ENCODE measurements around the gene NDST3. TPM values are rescaled to one million over a fixed set of nuclear protein-coding genes. Genes with fewer than 3 reads are reported as not detected.

The NDST3 gene
- total RNA-seq, 1 experiment from 2014 or later, result 0.70 TPM

- H3K27me3 Mint-ChIP-seq (ENCODE audit: low read depth), result no peaks in the 10 kb centered on the region
- Histone ChIP-seq H3K23me2 (ENCODE audit: insufficient read length, low read depth, low read length, poor library complexity, severe bottlenecking) (no peaks in the 10 kb centered on the region), H3K4me1 (ENCODE audit: insufficient read depth, low read length) (no peaks in the 10 kb centered on the region; the same call in 1 of the 2 replicates), H3K27me3 (ENCODE audit: insufficient read depth, low read length) (no peaks in the 10 kb centered on the region), H3K27ac (ENCODE audit: insufficient read length, low read depth, low read length) (no peak overlapping the region), H3K4ac (ENCODE audit: low read depth, low read length) (no peak overlapping the region), H3K79me2 (ENCODE audit: insufficient read depth, low read length) (no peaks in the 10 kb centered on the region), H2BK5ac (ENCODE audit: insufficient read length, low read length) (no peak overlapping the region), H3K14ac (ENCODE audit: insufficient read depth, low read length) (no peak overlapping the region), H3K79me1 (ENCODE audit: insufficient read depth, low read depth, low read length, poor library complexity, severe bottlenecking) (no peaks in the 10 kb centered on the region), H3K4me2 (ENCODE audit: insufficient read depth, insufficient read length, low read length) (no peak overlapping the region), H2BK120ac (ENCODE audit: low read depth, low read length, poor library complexity, severe bottlenecking) (no peak overlapping the region), H2AK5ac (ENCODE audit: insufficient read length, low read length) (no peak overlapping the region), H2BK20ac (ENCODE audit: low read depth, low read length, poor library complexity, severe bottlenecking) (no peak overlapping the region), H4K5ac (ENCODE audit: insufficient read length, low read depth, low read length) (no peak overlapping the region), H4K91ac (ENCODE audit: insufficient read length, low read depth, low read length) (no peak overlapping the region), H4K8ac (replicated peaks; ENCODE audit: insufficient read length, low read depth, low read length) (no peak overlapping the region), H3K9me3 (ENCODE audit: control insufficient read depth, low read depth, low read length) (no peaks in the 10 kb centered on the region), H3K56ac (ENCODE audit: insufficient read length, low read depth, low read length) (no peak overlapping the region), H3T11ph (ENCODE audit: low read length) (no peak overlapping the region), H3K18ac (ENCODE audit: insufficient read length, low read depth, low read length) (no peak overlapping the region), H4K20me1 (ENCODE audit: control insufficient read depth, insufficient read depth, insufficient read length) (no peaks in the 10 kb centered on the region), H2BK12ac (ENCODE audit: insufficient read length, low read depth, low read length) (no peak overlapping the region), H3K23ac (ENCODE audit: insufficient read length, low read depth, low read length) (no peak overlapping the region), H3K9ac (ENCODE audit: extremely low read depth, insufficient read length, low read length) (no peak overlapping the region), H2BK15ac (ENCODE audit: low read depth, low read length) (no peak overlapping the region), H2AFZ (ENCODE audit: low read length) (no peak overlapping the region)
- H3K9me3 Mint-ChIP-seq, result peaks cover 2% of the 10 kb centered on the region in 2 experiments; a peak in 3 of 5 replicates
- H3K36me3 Mint-ChIP-seq (ENCODE audit: insufficient read depth in 1 of 3, low read depth in 3 of 3), result 0 out of 7 replicates have a peak, but pooled peaks cover 0 to 3% (median 0%) of the 10 kb centered on the region in 3 experiments
- TF ChIP-seq CTCF (conservative IDR thresholded peaks at IDR 0.05), result no peak
- DNase-seq, result no peak
- peaks cover 7 to 9% of the 10 kb centered on the region in 2 experiments for H3K4me1 Mint-ChIP-seq
- H3K4me3 Mint-ChIP-seq, result no peak overlapping the region
- no peak overlapping the region for H3K27ac Mint-ChIP-seq
These were observed 47.1 kb downstream of the NDST3 start for GRCh38 chr4:118081434-118081833.
